ENCODE measurements around the gene CCDC33.

Gene CCDC33

DNA sequence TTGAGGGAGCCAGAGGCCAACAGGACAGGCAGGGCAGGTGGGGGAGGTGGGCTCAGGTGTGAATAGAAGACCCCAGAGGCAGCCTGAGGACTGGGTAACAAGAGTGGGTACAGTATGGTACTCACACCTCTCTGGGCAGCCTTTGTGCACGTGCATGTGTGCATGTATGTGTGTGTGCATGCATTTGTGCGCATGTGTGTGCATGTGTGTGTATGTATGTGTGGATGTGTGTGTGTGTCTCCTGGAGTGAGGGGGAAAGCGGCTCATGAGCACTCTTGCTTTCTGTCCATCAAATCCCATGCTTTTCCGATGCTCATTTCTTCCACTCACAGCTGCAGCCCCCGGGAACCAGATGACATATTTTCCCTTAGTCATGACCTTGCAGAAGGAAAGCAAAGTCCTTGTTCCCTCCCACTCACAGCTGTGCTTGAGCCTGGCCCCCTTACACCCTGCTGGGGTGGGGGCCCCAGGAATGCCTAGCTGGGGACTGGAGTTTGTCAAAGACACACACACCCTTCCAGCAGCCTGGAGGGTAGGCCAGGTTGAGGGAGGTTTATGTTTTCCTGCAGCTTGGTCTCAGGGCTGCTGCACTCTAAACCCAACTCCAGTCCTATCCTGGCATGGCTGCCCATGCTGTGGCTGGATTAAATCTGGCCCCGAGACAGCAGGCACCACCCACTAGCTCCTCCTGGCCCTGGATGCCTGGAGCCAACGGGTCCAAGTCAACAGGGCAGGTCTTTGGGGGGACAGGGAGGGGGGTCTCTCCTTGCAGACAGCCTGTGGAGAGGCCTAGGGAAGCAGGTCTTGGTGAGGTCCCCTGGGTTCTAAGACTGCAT lies 22.5 kb downstream of the CCDC33 start:
- no peak for DNase-seq (ENCODE audit: low spot score)

DNA sequence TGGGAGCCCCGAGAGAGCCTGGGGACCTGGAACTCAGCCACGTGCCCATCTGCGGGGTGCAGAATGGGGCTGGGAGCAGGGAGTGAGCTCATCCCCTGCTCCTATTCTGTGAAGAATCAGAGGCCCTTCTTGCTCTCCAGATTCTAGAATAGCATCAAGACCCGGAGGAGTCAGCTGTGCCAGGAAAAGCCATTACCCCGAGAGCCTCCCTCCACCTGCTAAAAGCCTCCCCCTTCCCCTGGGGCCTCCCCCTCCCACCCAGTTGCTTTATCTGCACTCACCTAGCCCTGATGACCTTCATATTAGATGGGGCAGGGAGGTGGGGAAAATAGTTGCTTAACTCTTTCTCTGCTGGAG lies 23.1 kb downstream of the CCDC33 start:
- DNase-seq (ENCODE audit: low spot score): no peak

GRCh38 chr15:74259821-74260607 lies 23.9 kb downstream of the CCDC33 start:
- DNase-seq (ENCODE audit: low spot score): no peak

DNA sequence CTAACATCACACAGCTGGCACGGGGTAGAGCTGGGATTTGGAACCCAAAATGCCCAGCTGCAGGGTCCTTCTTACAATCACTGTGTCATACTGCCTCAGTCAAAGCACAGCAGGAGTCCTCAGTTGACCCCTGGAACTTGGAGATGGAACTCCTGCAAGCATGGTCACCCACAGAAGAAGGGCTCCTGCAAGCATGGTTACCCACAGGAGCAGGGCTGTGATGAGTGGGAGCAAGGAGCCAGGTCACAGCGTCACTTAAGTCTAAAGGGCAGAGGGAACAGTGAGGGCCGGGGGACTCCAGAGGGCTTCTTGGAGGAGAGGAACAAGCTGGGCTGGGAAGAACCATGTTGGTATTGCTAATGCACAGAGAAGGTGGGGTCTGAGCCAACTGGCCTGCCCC lies 24.9 kb downstream of the CCDC33 start:
- no peak for DNase-seq (ENCODE audit: low spot score)

- no peak for DNase-seq (ENCODE audit: low spot score)
These were observed 25.6 kb downstream of the CCDC33 start for GRCh38 chr15:74261685-74262084.

- DNase-seq (ENCODE audit: low spot score): no peak
These were observed 26.0 kb downstream of the CCDC33 start for GRCh38 chr15:74262151-74262550.

DNA sequence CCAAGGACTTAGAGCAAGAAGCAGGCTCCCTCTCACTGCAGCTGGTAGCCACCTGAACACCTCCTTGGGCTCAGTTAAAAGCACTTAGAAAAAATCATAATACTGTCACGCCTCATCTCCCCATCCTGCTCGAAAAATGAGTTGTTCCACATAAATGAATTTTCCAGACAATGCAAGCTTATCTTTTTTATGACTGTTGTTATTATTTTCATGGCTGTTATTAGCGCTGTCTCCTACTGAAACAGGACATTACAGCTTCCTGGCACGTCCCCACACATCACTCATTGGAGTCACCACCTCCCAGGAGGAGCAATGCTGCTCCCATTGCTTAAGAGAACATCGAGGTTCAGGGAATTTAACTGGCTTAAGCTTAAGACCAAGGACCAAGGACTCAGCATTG lies 26.5 kb downstream of the CCDC33 start:
- no peak for DNase-seq (ENCODE audit: low spot score)

GRCh38 chr15:74263466-74263865 lies 27.3 kb downstream of the CCDC33 start:
- DNase-seq (ENCODE audit: low spot score): no peak

GRCh38 chr15:74264081-74264501 lies 28.0 kb downstream of the CCDC33 start:
- DNase-seq (ENCODE audit: low spot score): no peak

DNA sequence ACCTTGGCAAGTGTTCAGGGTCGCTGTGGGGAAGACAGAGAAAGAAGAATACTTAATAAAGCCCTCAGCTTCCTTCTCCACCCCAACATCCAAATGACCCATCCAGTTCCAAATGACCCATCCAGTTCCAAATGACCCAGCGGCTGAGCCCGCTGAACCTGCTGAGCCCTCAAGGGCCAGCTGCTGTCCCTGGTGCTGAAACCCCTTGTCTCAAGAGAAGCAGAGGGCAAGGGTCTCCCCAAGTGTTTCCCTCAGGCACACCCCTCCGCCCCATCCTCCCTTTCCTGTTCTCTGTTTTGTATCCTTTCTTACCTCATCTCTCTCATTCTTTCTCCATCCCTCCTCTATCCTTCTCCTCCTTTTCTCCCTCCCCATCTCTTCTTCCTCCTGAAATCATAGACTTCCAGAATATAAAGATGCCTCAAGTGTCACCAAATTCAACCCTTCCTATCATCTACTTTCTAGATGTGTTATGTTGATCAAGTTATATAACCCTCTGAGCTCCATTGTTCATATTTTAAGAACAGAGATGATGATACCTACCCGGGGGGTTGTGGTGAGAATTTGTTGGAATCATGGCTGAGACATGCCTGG lies 29.0 kb downstream of the CCDC33 start:
- no peak for DNase-seq (ENCODE audit: low spot score)

DNA sequence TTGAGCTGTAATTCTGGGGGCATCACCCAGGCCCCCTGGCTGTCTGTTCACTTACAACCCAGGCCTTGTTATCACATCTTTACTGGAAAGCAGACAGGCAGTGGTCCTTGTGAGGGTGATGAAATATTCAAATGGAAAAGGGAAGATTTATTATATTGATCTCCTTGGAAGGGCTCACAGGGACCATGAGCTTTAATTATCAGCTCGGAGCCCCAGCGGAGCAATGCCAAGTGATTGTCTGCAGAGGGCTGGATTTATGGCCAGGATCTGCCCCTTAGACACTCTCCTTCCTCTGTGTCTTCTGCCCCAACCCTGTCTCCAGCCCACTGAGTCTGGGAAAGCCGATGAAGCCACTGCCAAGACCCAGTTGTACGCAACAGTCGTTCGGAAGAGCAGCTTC lies 31.9 kb downstream of the CCDC33 start:
- no peak for DNase-seq (ENCODE audit: low spot score)

DNA sequence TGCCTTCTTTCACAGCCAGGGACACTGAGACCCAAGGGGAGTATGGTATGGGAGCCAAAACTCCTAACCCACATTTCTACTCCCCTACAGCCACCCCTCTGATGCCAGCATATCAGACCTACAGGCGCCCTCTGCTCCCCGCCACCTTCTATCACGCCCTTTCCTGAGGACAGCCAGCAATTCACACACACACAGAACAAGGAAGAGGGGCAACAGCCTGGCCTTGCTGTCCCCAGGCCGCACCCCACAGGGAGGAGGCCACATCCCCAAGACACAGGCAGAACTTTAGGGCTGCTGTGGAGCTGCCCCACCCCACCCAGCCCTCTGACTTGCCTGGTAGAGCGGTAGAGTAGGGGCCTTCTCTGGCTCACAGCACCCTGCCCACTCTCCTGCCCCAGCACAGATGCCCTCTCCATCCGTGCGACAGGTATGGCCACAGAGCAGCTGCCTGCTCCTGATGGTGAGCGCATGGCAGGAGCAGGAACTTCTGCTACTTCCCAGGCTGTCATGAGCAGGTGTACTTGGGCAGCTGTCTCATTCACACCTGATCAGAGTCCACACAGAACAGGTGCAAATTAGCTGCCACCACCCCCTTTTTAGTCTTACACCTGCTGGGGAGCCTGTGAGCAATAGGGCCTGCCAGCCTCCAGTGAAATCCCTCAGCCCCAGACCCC lies 33.4 kb downstream of the CCDC33 start:
- DNase-seq (ENCODE audit: low spot score): no peak

GRCh38 chr15:74270155-74270554 lies 34.0 kb downstream of the CCDC33 start:
- DNase-seq (ENCODE audit: low spot score): no peak

DNA sequence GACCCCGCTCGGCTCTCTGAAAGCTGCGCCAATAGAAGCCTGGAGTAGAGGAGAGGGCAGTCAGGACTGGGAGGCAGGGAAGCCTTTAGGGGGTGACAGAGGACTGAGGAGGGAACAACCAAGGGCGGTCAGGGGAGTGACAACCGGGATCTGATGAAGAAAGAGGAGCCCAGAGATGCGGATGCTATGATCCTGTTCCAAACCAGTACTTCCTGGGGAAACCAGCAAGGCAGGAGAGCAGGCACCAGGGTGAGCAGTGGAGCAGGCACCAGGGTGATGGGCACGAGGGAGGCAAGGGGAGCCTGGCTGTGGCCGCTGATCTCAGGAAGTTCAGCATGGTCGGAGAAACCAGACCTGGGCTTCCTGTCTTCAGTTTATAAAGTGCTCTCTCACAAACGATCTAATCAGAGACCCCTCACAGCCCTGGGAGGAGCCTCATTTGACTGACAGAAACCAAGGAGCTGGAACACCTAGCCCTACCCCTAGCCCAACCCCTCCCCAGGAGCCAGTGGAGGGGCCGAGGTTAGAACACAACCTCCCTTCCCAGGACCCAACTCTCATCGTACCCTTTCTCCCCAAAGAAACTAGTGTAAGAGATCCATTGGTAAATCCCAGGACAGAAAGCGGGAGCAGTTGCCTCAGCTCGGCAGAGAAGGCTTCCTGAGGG lies 34.9 kb downstream of the CCDC33 start:
- no peak for DNase-seq (ENCODE audit: low spot score)

- no peak for DNase-seq (ENCODE audit: low spot score)
These were observed 36.7 kb downstream of the CCDC33 start for GRCh38 chr15:74272812-74273211.

- DNase-seq (ENCODE audit: low spot score): no peak
These were observed 38.4 kb downstream of the CCDC33 start for GRCh38 chr15:74274470-74275038.

DNA sequence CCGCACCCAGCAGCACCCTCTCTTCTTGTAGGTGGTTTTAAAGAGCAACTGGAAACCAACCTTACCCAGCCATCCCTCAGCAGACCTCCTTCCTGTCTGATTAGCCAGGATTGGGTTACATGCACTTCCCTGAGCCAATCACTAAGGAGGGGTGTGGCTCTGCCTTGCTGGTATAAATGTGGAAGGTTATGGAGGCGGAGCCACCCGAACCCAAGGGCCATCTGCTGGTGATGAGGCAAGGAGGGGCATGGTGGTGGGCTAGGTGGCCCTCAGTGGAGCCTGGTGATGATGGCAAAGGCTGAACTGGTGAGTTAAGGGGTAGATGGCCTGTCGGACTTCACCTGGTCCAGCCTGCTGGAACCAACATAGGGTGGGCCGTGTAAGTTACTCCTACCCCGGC lies 39.8 kb downstream of the CCDC33 start:
- DNase-seq (ENCODE audit: low spot score): no peak

DNA sequence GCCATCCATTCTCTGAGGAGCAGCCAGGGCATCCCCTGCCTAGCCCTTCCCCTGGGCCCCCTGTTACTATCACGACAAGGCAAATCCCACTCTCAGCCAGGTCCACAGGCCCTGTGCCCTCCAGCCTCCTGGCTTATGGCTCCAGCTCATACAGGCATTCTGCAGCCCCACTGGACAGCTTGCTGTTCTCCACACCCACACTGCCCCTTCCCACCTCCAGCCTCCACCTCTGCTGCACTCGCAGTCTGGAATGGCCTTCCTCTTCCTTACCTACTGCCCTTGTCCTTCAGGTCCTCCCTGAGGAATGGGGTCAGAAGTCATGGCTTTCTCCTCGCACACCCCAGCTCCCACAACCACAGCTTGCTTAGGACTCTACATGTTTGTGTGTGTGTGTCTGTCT lies 40.4 kb downstream of the CCDC33 start:
- no peak for DNase-seq (ENCODE audit: low spot score)

DNA sequence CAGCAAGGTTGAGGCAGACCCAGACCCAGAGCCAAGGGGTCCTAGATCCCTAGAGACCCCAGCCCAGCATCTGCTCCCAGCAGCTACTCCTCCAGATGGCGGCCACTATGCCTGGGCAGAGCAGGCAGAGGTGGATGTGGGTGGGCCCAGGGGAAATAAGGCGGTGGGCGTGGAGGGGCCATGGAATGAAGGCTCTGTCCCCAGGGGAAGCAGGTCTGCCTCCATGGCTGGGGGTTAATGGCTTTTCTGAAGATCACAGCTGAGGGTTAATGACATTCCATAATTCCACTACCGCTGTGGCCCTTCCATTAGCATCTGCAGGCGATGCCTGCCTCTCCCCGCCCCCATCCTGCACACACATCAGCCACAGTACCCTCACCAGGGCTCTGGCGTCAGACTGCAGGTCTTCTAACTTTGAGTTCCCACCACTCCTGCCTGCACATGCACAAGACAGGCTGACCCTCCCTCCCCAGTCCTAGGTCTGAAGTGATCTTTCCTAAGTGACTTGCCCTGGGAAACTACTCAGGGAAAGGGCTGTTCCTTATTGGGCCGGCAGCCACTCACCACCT lies 41.2 kb downstream of the CCDC33 start:
- no peak for DNase-seq (ENCODE audit: low spot score)

GRCh38 chr15:74278207-74278606 lies 42.1 kb downstream of the CCDC33 start:
- DNase-seq (ENCODE audit: low spot score): no peak

All from hematopoietic multipotent progenitor cell treated with erythropoietin and hydrocortisone succinate and interleukin-3 and kit ligand, for 15 days (in vitro differentiated cells).